ENCODE data around the gene SIRPA.

SIRPA gene

DNA sequence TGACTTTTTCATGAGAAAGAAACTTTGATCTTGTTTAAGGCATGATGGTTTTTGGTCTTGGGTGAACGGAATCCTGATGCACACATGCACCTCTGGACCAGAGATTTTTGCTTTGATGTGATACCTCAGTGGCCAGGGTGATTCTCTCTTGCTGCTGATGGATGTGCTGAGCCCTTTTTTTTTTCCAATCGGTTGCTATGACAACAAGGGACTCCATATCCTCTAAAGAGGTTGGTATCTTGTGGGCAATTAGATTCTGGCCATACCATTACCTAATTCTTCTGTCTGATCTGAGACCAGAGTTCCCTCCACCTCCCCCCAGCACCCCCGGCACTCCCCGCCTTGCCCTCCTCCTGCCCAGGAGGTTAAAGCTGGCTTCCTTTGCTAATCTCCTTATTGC is 73.8 kb downstream of the SIRPA start:
- no peak for DNase-seq (ENCODE audit: low read depth in 1 of 2, low spot score in 1 of 2)
- no peaks in the 10 kb centered on the region for H3K27me3 ChIP-seq (ENCODE audit: insufficient read depth, poor library complexity, severe bottlenecking)
- no peak overlapping the region for H3K4me3 ChIP-seq (replicated peaks; ENCODE audit: insufficient read depth, low read length)
- H3K27ac ChIP-seq (replicated peaks) = no peak overlapping the region
- TF ChIP-seq, protein P1, sequence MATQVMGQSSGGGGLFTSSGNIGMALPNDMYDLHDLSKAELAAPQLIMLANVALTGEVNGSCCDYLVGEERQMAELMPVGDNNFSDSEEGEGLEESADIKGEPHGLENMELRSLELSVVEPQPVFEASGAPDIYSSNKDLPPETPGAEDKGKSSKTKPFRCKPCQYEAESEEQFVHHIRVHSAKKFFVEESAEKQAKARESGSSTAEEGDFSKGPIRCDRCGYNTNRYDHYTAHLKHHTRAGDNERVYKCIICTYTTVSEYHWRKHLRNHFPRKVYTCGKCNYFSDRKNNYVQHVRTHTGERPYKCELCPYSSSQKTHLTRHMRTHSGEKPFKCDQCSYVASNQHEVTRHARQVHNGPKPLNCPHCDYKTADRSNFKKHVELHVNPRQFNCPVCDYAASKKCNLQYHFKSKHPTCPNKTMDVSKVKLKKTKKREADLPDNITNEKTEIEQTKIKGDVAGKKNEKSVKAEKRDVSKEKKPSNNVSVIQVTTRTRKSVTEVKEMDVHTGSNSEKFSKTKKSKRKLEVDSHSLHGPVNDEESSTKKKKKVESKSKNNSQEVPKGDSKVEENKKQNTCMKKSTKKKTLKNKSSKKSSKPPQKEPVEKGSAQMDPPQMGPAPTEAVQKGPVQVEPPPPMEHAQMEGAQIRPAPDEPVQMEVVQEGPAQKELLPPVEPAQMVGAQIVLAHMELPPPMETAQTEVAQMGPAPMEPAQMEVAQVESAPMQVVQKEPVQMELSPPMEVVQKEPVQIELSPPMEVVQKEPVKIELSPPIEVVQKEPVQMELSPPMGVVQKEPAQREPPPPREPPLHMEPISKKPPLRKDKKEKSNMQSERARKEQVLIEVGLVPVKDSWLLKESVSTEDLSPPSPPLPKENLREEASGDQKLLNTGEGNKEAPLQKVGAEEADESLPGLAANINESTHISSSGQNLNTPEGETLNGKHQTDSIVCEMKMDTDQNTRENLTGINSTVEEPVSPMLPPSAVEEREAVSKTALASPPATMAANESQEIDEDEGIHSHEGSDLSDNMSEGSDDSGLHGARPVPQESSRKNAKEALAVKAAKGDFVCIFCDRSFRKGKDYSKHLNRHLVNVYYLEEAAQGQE (IDR thresholded peaks at IDR 0.05; ENCODE audit: insufficient replicate concordance, low read depth) = no peak
- TF ChIP-seq POLR2AphosphoS5 (IDR thresholded peaks at IDR 0.05; ENCODE audit: low read depth) (no peak), GABPA (IDR thresholded peaks at IDR 0.05; ENCODE audit: low read depth) (no peak), SPI1 (IDR thresholded peaks at IDR 0.05; ENCODE audit: borderline replicate concordance, low read depth) (no peak)
- TF ChIP-seq, protein P2, sequence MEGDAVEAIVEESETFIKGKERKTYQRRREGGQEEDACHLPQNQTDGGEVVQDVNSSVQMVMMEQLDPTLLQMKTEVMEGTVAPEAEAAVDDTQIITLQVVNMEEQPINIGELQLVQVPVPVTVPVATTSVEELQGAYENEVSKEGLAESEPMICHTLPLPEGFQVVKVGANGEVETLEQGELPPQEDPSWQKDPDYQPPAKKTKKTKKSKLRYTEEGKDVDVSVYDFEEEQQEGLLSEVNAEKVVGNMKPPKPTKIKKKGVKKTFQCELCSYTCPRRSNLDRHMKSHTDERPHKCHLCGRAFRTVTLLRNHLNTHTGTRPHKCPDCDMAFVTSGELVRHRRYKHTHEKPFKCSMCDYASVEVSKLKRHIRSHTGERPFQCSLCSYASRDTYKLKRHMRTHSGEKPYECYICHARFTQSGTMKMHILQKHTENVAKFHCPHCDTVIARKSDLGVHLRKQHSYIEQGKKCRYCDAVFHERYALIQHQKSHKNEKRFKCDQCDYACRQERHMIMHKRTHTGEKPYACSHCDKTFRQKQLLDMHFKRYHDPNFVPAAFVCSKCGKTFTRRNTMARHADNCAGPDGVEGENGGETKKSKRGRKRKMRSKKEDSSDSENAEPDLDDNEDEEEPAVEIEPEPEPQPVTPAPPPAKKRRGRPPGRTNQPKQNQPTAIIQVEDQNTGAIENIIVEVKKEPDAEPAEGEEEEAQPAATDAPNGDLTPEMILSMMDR (IDR thresholded peaks at IDR 0.05; ENCODE audit: insufficient read depth, low read length) = no peak

DNA sequence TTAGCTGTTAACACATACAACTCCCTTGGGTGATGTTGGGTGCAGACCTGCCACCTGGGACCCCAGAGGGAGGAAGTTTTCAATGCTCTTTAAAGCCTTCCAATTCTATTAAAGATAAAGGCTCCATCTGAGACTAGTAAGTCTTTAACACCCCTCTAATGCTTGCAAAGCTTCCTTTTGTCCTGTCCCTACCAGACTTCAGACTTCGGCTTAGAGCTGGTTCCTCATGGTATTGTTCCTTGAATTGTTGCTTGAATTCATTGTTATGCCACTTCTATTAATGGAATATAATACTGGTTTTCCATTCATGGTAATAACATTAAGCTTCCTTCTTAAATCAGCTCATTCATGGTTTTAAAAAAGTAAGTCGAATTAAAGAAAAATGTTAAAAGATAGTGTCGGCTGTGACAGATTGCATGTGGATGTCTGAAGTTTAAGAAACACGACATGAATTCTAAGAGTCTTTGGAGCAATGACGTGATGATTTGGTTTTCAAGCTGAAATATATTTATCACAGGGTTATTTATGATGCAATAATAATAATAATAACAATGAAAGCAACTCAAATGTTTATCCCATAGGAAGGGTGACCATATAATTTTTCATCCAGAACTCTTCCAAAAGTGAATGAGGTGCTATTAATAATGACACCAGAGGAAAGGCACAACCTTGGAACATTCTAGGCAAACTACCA is 76.8 kb downstream of the SIRPA start:
- no peak for DNase-seq (ENCODE audit: low read depth in 1 of 2, low spot score in 1 of 2)
- TF ChIP-seq, protein P2 (IDR thresholded peaks at IDR 0.05; ENCODE audit: insufficient read depth, low read length) = no peak
- no peak for TF ChIP-seq GABPA (IDR thresholded peaks at IDR 0.05; ENCODE audit: low read depth)
- TF ChIP-seq POLR2AphosphoS5 (IDR thresholded peaks at IDR 0.05; ENCODE audit: low read depth) = no peak
- TF ChIP-seq SPI1 (IDR thresholded peaks at IDR 0.05; ENCODE audit: borderline replicate concordance, low read depth) = no peak
- TF ChIP-seq, protein P1 (IDR thresholded peaks at IDR 0.05; ENCODE audit: insufficient replicate concordance, low read depth) = no peak

DNA sequence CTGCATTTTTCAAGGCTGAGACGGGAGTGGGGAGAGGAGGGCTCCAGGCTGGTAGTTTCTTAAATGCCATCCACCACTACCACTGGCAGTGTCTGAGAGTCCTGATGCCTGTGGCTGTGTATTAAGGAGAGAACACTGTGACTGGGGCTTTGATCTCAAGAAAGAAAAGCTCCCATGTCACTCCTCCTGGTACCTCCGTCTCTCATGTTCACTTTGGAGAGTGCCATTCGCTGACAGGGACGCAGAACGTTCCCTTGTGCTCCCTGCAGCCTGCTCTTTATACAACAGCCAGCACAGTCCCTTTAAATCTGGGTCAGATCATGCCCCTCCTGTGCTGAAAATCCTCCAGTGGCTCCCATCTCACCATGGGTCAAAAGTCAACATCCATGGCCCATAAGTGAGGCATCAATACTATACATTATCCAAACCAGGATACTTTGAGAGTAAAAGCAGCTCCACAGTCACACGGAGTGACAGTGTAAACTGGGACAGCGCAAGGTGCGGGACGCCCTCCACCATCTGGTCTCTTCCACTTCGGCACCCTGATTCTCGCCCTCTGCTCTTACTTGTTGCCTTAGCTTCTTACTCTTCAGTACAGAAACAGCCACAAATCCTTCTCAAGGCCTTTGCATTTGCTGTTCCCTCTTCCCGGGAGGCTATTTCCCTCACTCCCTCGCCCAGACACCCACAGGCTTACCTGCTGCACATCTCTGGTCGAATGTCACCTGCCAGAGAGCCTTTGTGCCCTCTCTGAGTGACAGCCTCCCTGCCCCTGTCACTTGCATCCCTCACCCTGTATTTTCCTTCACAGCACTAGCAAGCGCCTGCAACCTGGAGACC is 78.6 kb downstream of the SIRPA start:
- TF ChIP-seq, protein P2 (IDR thresholded peaks at IDR 0.05; ENCODE audit: insufficient read depth, low read length) = no peak
- TF ChIP-seq POLR2AphosphoS5 (IDR thresholded peaks at IDR 0.05; ENCODE audit: low read depth) (no peak), GABPA (IDR thresholded peaks at IDR 0.05; ENCODE audit: low read depth) (no peak), SPI1 (IDR thresholded peaks at IDR 0.05; ENCODE audit: borderline replicate concordance, low read depth) (no peak)
- TF ChIP-seq, protein P1 (IDR thresholded peaks at IDR 0.05; ENCODE audit: insufficient replicate concordance, low read depth) = no peak
- no peaks in the 10 kb centered on the region for H3K27me3 ChIP-seq (ENCODE audit: insufficient read depth, poor library complexity, severe bottlenecking)
- no peak for DNase-seq (ENCODE audit: low read depth in 1 of 2, low spot score in 1 of 2)
- no peak overlapping the region for H3K27ac ChIP-seq (replicated peaks)
- no peak overlapping the region for H3K4me3 ChIP-seq (replicated peaks; ENCODE audit: insufficient read depth, low read length)

More for the DNA sequence above, 76.8 kb downstream of the SIRPA start:
- H3K27me3 ChIP-seq (ENCODE audit: insufficient read depth, poor library complexity, severe bottlenecking) = no peaks in the 10 kb centered on the region
- H3K4me3 ChIP-seq (replicated peaks; ENCODE audit: insufficient read depth, low read length) = no peak overlapping the region
- no peak overlapping the region for H3K27ac ChIP-seq (replicated peaks)

All from HL-60 (cell line).